BE2C (cell line): Measurements from ENCODE around the gene ADGRD1.

Experiments used
- DNase-seq: peaks from one replicate; pipeline ENCODE4 v3.0.0-alpha.2; 2020
- H3K27me3 ChIP-seq: fragments of 250-450 bp; sonication (Bioruptor Pico); 2 replicates; pipeline ENCODE4 v1.5.1; 2020; ENCODE audit warnings: mild to moderate bottlenecking
- H3K36me3 ChIP-seq: fragments of 250-450 bp; sonication (Bioruptor Pico); 2 replicates; pipeline ENCODE4 v1.5.1; 2020; ENCODE audit warnings: mild to moderate bottlenecking
- H3K4me1 ChIP-seq: fragments of 250-450 bp; sonication (Bioruptor Pico); 2 replicates; pipeline ENCODE4 v1.5.1; 2020
- H3K4me3 ChIP-seq: 2 replicates; pipeline ENCODE4 v1.5.1; 2011; ENCODE audit warnings: low read depth, low read length
- H3K9me3 ChIP-seq: fragments of 250-450 bp; sonication (Bioruptor Pico); 2 replicates; pipeline ENCODE4 v1.5.1; 2020
- CTCF ChIP-seq: IDR thresholded peaks from 2 replicates; pipeline ENCODE4 v1.5.1; 2012; ENCODE audit warnings: mild to moderate bottlenecking, low read depth, low read length

ADGRD1 gene

GRCh38 chr12:131026754-131027153 lies 73.0 kb downstream of the ADGRD1 start:
- no peak for DNase-seq
- H3K4me3 ChIP-seq, result no peak overlapping the region
- H3K36me3 ChIP-seq, result no peaks in the 10 kb centered on the region
- H3K4me1 ChIP-seq, result no peaks in the 10 kb centered on the region
- no peak for TF ChIP-seq CTCF
- no peaks in the 10 kb centered on the region for H3K9me3 ChIP-seq
- H3K27me3 ChIP-seq, result no peaks in the 10 kb centered on the region

GRCh38 chr12:131027264-131027663 lies 73.6 kb downstream of the ADGRD1 start:
- no peak overlapping the region for H3K4me3 ChIP-seq
- no peaks in the 10 kb centered on the region for H3K9me3 ChIP-seq
- peaks cover 3% of the 10 kb centered on the region; the same call in 1 of the 2 replicates for H3K27me3 ChIP-seq
- DNase-seq, result no peak
- no peaks in the 10 kb centered on the region for H3K4me1 ChIP-seq
- H3K36me3 ChIP-seq, result no peaks in the 10 kb centered on the region
- no peak for TF ChIP-seq CTCF

GRCh38 chr12:131027876-131028586 lies 74.3 kb downstream of the ADGRD1 start:
- H3K36me3 ChIP-seq, result no peaks in the 10 kb centered on the region
- no peaks in the 10 kb centered on the region for H3K4me1 ChIP-seq
- H3K4me3 ChIP-seq, result no peak overlapping the region
- H3K9me3 ChIP-seq, result no peaks in the 10 kb centered on the region
- H3K27me3 ChIP-seq, result peaks cover 3% of the 10 kb centered on the region; the same call in 1 of the 2 replicates
- no peak for DNase-seq
- TF ChIP-seq CTCF, result no peak

- no peaks in the 10 kb centered on the region for H3K4me1 ChIP-seq
- no peak overlapping the region for H3K4me3 ChIP-seq
- no peaks in the 10 kb centered on the region for H3K9me3 ChIP-seq
- no peak for DNase-seq
- no peaks in the 10 kb centered on the region for H3K36me3 ChIP-seq
- no peak for TF ChIP-seq CTCF
- H3K27me3 ChIP-seq, result peaks cover 3% of the 10 kb centered on the region; the same call in 1 of the 2 replicates
These were observed 75.1 kb downstream of the ADGRD1 start for GRCh38 chr12:131028587-131029338.

- H3K9me3 ChIP-seq, result no peaks in the 10 kb centered on the region
- TF ChIP-seq CTCF, result no peak
These were observed 77.0 kb downstream of the ADGRD1 start for GRCh38 chr12:131030472-131031328.

More at GRCh38 chr12:131030472-131031328, 77.0 kb downstream of the ADGRD1 start:
- H3K27me3 ChIP-seq, result peaks cover 12% of the 10 kb centered on the region
- H3K4me3 ChIP-seq, result no peak overlapping the region
- no peaks in the 10 kb centered on the region for H3K36me3 ChIP-seq
- no peaks in the 10 kb centered on the region; the same call in 1 of the 2 replicates for H3K4me1 ChIP-seq
- DNase-seq, result no peak
